Pancreas (tissue), 10 donors: ENCODE results near the gene FOLR1. TPM values are rescaled to one million over a fixed set of nuclear protein-coding genes. Genes with fewer than 3 reads are reported as not detected.

ENCODE experiments used
- ATAC-seq, 4 donors: fragments of 200-7000 bp; cut with Tn5 transposase; one replicate each; pipeline versions ENCODE4 v1.8.0 to v1.9.1; 2020; ENCODE audit warnings: mild to moderate bottlenecking in 4 of 4, moderate library complexity in 4 of 4
- DNase-seq, 6 donors: peaks; one replicate each; pipeline ENCODE4 v3.0.0-alpha.2; 2020
- FAIRE-seq: peaks from 2 replicates; lab custom pipeline; 2012; peaks lifted over from hg19 to GRCh38; lab: Jason Lieb, UNC
- H3K27ac ChIP-seq, 4 donors: fragments of 200-600 bp; sonication (generic); 1 replicate in 3 of 4; 2 replicates in 1 of 4; pipeline versions ENCODE4 v1.5.0 to v1.8.0; 2020
- H3K27me3 ChIP-seq, 4 donors: fragments of 200-600 bp; one replicate each; pipeline ENCODE4 v1.8.0; 2021
- H3K36me3 ChIP-seq, 3 donors: fragments of 200-600 bp; sonication (generic) in 1 of 3; one replicate each; pipeline versions ENCODE4 v1.5.0 to v1.8.0; 2020 to 2021
- H3K4me1 ChIP-seq, 3 donors: fragments of 200-600 bp; one replicate each; pipeline ENCODE4 v1.8.0; 2021
- H3K4me3 ChIP-seq, 4 donors: fragments of 200-600 bp; sonication (generic) in 2 of 4; one replicate each; pipeline versions ENCODE4 v1.5.0 to v1.8.0; 2020 to 2021
- H3K9me3 ChIP-seq, 4 donors: fragments of 200-600 bp; one replicate each; pipeline ENCODE4 v1.8.0; 2021
- WGBS, 2 donors: extraction: QIAGEN DNeasy Blood & Tissue Kit; methylation state at CpG; one replicate each; pipeline ENCODE4 v1.1.7; 2013; 5-methylcytosine and 5-hydroxymethylcytosine counted together
- intact Hi-C, 3 donors: fragments of 100-400 bp; cut with DNase I; formaldehyde crosslinking; loops; one replicate each; pipeline versions ENCODE4 v1.11.1 to v1.14.2; 2022
- polyA plus RNA-seq, 2 donors: library from polyadenylated mRNA; stranded (reverse); fragments of 200-250 nt; gene quantifications; one replicate each; pipeline ENCODE4 v1.2.3, GENCODE V29; 2013
- total RNA-seq, 6 donors: library from RNA; stranded (reverse); fragmentation: NEBNext Ultra II Directional in 4 of 6; extraction: Animal tissue kit (Norgen Biotek cat#: 25700) in 4 of 6; gene quantifications; one replicate each; pipeline versions ENCODE4 v1.2.1 to v1.2.4, GENCODE V29; 2021 to 2023
- TF ChIP-seq, protein P1 (sequence below), 4 donors: fragments of 200-600 bp; sonication (generic) in 3 of 4; IDR thresholded peaks; one replicate each; pipeline versions ENCODE4 v1.5.0 to v1.8.0; 2021; ENCODE audit warnings: antibody characterized with exemption in 4 of 4
- donor health status: healthy with polysubstance abuse.
- donor health status: DM: no; HTN: no; CAD: no; lungs with moderate emphysema.
- donor health status: DM: no; HTN: no; CAD: no.
- donor health status: control.
- donor health status: control.
- donor health status: Bipolar disorder and iron deficiency.
- donor health status: DM: yes; HTN: yes; CAD: no.
- donor health status: DM: no; HTN: no; CAD: no.
- donor health status: DM: no; HTN: no; CAD: no.
- donor health status: DM: yes; HTN: yes; CAD: no.

FOLR1 gene
- total and polyA plus RNA-seq, 8 donors, result 1.2 to 8.3 (median 4.5) TPM

DNA sequence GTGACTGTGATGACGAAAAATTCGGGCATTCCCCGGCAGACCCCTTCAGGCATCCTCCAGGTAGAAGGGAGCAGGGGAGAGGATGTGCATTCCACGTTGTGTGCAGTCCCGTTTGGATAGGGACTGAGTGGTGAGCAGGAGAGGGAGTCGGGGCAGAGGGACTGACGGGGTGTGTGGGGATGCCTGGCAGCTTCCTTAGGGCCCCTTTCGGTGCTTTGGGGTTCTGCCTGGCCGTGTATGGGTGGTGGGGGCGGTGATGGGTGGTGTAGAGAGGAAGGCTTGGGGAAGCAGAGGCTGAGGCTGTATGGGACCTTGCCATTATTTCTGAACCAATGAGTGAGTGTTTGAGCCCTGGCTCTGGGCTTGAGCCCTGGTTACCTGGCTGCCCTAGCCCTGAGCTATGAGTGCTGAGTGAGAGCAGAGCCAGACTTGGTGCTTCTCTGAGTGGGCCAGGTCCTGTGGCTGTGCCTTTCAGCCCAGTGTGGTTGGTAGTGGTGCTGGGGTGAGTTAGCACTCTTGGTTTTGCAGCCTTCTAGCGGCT lies 33.5 kb downstream of the FOLR1 start:
- TF ChIP-seq, protein P1, sequence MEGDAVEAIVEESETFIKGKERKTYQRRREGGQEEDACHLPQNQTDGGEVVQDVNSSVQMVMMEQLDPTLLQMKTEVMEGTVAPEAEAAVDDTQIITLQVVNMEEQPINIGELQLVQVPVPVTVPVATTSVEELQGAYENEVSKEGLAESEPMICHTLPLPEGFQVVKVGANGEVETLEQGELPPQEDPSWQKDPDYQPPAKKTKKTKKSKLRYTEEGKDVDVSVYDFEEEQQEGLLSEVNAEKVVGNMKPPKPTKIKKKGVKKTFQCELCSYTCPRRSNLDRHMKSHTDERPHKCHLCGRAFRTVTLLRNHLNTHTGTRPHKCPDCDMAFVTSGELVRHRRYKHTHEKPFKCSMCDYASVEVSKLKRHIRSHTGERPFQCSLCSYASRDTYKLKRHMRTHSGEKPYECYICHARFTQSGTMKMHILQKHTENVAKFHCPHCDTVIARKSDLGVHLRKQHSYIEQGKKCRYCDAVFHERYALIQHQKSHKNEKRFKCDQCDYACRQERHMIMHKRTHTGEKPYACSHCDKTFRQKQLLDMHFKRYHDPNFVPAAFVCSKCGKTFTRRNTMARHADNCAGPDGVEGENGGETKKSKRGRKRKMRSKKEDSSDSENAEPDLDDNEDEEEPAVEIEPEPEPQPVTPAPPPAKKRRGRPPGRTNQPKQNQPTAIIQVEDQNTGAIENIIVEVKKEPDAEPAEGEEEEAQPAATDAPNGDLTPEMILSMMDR (IDR thresholded peaks at IDR 0.05), result no peak
- H3K27me3 ChIP-seq, result no peaks in the 10 kb centered on the region
- peak in 2 of 6 donors; percentile 16 for DNase-seq
- FAIRE-seq, result no peak
- no peak for ATAC-seq
- H3K4me1 ChIP-seq, result peaks cover 0 to 10% (median 0%) of the 10 kb centered on the region in 3 donors
- intact Hi-C loops, result no loop called here
- 20 to 26% methylated on average over 11 of the region's 11 CpGs for WGBS, 2 donors
- H3K9me3 ChIP-seq, result no peaks in the 10 kb centered on the region
- peaks cover 0 to 25% (median 13%) of the 10 kb centered on the region in 3 donors for H3K36me3 ChIP-seq
- H3K27ac ChIP-seq, result peak overlapping the region in 2 of 4 donors; percentile 17 to 89
- peak overlapping the region; percentile 63 to 87 (median 72) for H3K4me3 ChIP-seq

DNA sequence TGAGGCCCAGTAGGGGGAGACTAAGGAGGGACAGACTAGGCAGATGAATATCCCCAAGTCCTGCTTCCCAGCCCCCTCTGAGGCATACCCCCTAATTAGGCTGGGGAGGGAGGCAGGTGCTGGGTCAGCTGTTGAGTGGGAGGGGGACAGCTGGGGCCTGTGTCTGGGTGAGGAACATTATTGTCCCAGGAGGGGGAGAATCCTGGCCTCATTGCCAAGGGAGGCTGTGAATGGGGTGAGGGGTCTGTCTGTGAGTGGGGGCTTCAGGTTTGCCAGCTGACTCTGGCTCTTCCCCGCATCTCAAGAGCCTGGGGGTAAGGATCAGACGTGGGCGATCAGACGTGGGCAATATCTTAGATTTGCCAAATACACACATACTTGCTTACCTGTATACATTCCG lies 34.8 kb downstream of the FOLR1 start:
- TF ChIP-seq, protein P1 (IDR thresholded peaks at IDR 0.05), result no peak
- Histone ChIP-seq H3K36me3 (peaks cover 0 to 36% (median 20%) of the 10 kb centered on the region in 3 donors), H3K27ac (no peak overlapping the region), H3K4me1 (peaks cover 0 to 10% (median 0%) of the 10 kb centered on the region in 3 donors), H3K27me3 (no peaks in the 10 kb centered on the region), H3K4me3 (no peak overlapping the region), H3K9me3 (no peaks in the 10 kb centered on the region)
- ATAC-seq (no peak), FAIRE-seq (no peak), DNase-seq (peak in 1 of 6 donors; percentile 35)
- 79 to 82% methylated on average over 5 of the region's 5 CpGs for WGBS, 2 donors
- intact Hi-C loops, result no loop called here

DNA sequence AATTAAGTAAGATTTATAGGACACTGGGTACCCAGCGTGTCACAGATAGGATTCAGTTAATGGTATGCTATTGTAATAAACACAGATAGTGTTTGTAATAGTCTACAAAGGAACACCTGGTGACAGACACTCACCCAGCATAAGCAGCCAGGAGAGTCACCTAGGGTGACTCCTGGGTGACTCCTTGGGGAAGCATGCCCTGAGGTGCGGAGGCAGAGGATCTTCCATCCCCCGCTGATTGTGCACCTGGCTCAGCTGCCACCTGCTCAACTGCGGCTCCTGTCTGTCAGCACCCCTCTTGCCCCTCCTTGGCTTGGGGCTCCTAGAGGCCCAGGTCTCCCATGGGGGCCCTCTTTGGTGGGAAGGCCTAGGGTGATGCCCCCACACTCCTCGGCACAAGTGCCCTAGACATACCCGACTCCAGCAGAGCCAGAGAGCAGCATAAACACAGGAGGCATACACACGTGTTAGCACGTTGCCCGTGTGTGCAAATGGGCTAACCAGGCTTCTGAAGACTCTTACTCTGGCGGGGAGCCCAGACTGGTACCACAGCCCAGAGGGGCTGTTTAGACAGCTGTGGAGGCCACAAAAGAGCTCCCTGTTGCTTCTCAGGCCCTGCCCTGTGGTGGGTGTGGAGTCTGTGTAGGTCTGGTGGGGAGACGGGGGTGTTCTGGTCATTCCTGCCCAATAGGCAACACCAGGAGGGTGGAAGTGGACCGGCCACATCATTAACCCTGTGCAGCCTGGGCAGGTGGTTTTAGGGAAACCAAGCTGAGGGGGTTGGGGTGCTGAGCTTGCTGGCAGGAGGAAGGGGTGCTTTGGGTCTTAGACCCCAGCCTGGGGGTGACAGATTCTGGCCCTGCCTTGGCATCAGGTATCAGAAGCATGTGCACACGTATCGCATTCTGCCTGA lies 35.6 kb downstream of the FOLR1 start:
- H3K36me3 ChIP-seq, result peaks cover 0 to 42% (median 20%) of the 10 kb centered on the region in 3 donors
- no peak for FAIRE-seq

DNA sequence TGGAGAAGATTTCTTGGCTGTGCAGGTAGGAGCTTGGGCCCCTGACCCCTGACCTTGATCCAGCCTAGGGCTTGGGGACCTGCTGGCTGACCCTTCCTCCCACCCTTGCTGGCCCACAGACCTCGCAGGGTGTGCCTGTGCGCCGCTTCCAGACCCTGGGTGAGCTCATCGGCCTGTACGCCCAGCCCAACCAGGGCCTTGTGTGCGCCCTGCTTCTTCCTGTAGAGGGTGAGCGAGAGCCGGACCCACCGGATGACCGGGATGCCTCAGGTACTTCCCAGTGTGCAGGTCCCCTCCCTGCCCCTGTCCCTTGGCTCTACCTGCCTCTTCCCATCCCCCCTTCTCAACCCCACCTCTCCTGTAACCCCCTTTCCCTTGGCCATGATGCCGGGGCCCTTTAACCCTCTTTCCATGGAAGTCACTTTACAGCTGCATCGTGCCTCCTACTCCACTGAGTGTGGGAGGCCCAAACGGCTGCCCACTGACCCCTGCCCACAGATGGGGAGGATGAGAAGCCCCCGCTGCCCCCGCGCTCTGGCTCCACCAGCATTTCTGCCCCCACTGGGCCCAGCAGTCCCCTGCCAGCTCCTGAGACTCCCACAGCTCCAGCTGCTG lies 36.4 kb downstream of the FOLR1 start:
- H3K27me3 ChIP-seq, result no peaks in the 10 kb centered on the region
- H3K27ac ChIP-seq, result no peak overlapping the region
- ATAC-seq (no peak), DNase-seq (peak in 3 of 6 donors; percentile 13 to 73 (median 24)), FAIRE-seq (no peak)
- H3K9me3 ChIP-seq, result no peaks in the 10 kb centered on the region
- WGBS, 2 donors, result 88% methylated on average over 13 to 16 of the region's 16 CpGs
- no peak overlapping the region for H3K4me3 ChIP-seq
- TF ChIP-seq, protein P1 (IDR thresholded peaks at IDR 0.05), result no peak
- intact Hi-C loops, result no loop called here
- H3K36me3 ChIP-seq, result peaks cover 0 to 50% (median 25%) of the 10 kb centered on the region in 3 donors
- H3K4me1 ChIP-seq, result peaks cover 0 to 6% (median 0%) of the 10 kb centered on the region in 3 donors

More for the DNA sequence above, 35.6 kb downstream of the FOLR1 start:
- TF ChIP-seq, protein P1 (IDR thresholded peaks at IDR 0.05), result no peak
- Histone ChIP-seq H3K27ac (no peak overlapping the region), H3K27me3 (no peaks in the 10 kb centered on the region), H3K9me3 (no peaks in the 10 kb centered on the region), H3K4me1 (peaks cover 0 to 8% (median 0%) of the 10 kb centered on the region in 3 donors), H3K4me3 (no peak overlapping the region)
- 79 to 80% methylated on average over 14 of the region's 14 CpGs for WGBS, 2 donors
- intact Hi-C loops, result no loop called here
- DNase-seq (peak in 4 of 6 donors; percentile 16 to 41 (median 30)), ATAC-seq (no peak)
